PC-9 (cell line): ENCODE results near the gene CD53. TPM values are rescaled to one million over a fixed set of nuclear protein-coding genes. Genes with fewer than 3 reads are reported as not detected.

ENCODE experiments used
- BruUV-seq: library from RNA; stranded (reverse); fragments of 400-500 nt; replicated peaks from 2 replicates; lab custom pipeline; 2021; lab: Mats Ljungman, UMichigan
- CTCF ChIA-PET: fragments of 300-600 bp; sonication (Branson Sonifier 250); formaldehyde crosslinking; loops from one replicate; lab custom pipeline; 2022; ENCODE audit warnings: antibody characterized with exemption; lab: Charles Lee
- POLR2A ChIA-PET: fragments of 300-600 bp; sonication (Branson Sonifier 250); formaldehyde crosslinking; loops from one replicate; lab custom pipeline; 2022; ENCODE audit warnings: antibody characterized with exemption; ENCODE audit not compliant: unreplicated experiment; lab: Charles Lee
- DNase-seq, 2 experiments: peaks; one replicate each; pipeline versions ENCODE4 v3.0.0 to v3.0.0-alpha.2; 2015 to 2022; ENCODE audit warnings: mixed read lengths in 1 of 2
- H2AFZ ChIP-seq: fragments of 200-600 bp; sonication (generic); 2 replicates; pipeline ENCODE4 v1.8.1; 2017; ENCODE audit warnings: antibody characterized with exemption
- H3F3A ChIP-seq: fragments of 200-600 bp; sonication (generic); 2 replicates; pipeline ENCODE4 v1.8.1; 2017; ENCODE audit warnings: antibody characterized with exemption, mild to moderate bottlenecking, low read depth; ENCODE audit not compliant: insufficient read depth
- H3K27ac ChIP-seq: fragments of 200-600 bp; sonication (generic); 2 replicates; pipeline ENCODE4 v1.6.1; 2016; ENCODE audit warnings: mixed run types
- H3K27me3 ChIP-seq: fragments of 200-600 bp; sonication (generic); 2 replicates; pipeline ENCODE4 v1.6.1; 2016; ENCODE audit warnings: low read depth, mixed run types; ENCODE audit not compliant: insufficient read depth
- H3K36me3 ChIP-seq: fragments of 200-600 bp; sonication (generic); 2 replicates; pipeline ENCODE4 v1.6.1; 2016; ENCODE audit warnings: low read depth, mixed run types
- H3K4me1 ChIP-seq: fragments of 200-600 bp; sonication (generic); replicated peaks from 2 replicates; pipeline ENCODE4 v1.6.1; 2016; ENCODE audit warnings: mixed run types; ENCODE audit not compliant: insufficient read depth
- H3K4me2 ChIP-seq: fragments of 200-600 bp; sonication (generic); 2 replicates; pipeline ENCODE4 v1.6.1; 2017; ENCODE audit warnings: mixed run types
- H3K4me3 ChIP-seq: fragments of 200-600 bp; sonication (generic); 2 replicates; pipeline ENCODE4 v1.6.1; 2016; ENCODE audit warnings: mixed run types
- H3K79me2 ChIP-seq: fragments of 200-600 bp; sonication (generic); 2 replicates; pipeline ENCODE4 v1.6.1; 2017; ENCODE audit warnings: low read depth, mixed run types
- H3K9me2 ChIP-seq: fragments of 200-600 bp; sonication (generic); 2 replicates; pipeline ENCODE4 v1.8.1; 2017; ENCODE audit warnings: mild to moderate bottlenecking; ENCODE audit not compliant: insufficient read depth
- H3K9me3 ChIP-seq: fragments of 200-600 bp; sonication (generic); 2 replicates; pipeline ENCODE4 v1.8.1; 2016; ENCODE audit warnings: low read depth; ENCODE audit not compliant: insufficient read depth
- H4K20me1 ChIP-seq: fragments of 200-600 bp; sonication (generic); 2 replicates; pipeline ENCODE4 v1.8.1; 2017; ENCODE audit not compliant: insufficient read depth
- CTCF ChIP-seq: fragments of 200-600 bp; sonication (generic); conservative IDR thresholded peaks from 2 replicates; pipeline ENCODE4 v1.6.1; 2017; ENCODE audit warnings: mixed run types, antibody characterized with exemption, mild to moderate bottlenecking, moderate library complexity
- EZH2 ChIP-seq: fragments of 200-600 bp; sonication (generic); IDR thresholded peaks from 2 replicates; pipeline ENCODE4 v1.8.0; 2017; ENCODE audit warnings: antibody characterized with exemption, low read depth
- intact Hi-C: fragments of 100-400 bp; cut with micrococcal nuclease; formaldehyde crosslinking; loops from one replicate; pipeline ENCODE4 v1.10.0; 2022; ENCODE audit not compliant: unreplicated experiment
- total RNA-seq: library from RNA; stranded (reverse); gene quantifications from 2 replicates; pipeline ENCODE4 v1.2.3, GENCODE V29; 2021

Gene CD53
- total RNA-seq, 1 experiment from 2014 or later = not detected

DNA sequence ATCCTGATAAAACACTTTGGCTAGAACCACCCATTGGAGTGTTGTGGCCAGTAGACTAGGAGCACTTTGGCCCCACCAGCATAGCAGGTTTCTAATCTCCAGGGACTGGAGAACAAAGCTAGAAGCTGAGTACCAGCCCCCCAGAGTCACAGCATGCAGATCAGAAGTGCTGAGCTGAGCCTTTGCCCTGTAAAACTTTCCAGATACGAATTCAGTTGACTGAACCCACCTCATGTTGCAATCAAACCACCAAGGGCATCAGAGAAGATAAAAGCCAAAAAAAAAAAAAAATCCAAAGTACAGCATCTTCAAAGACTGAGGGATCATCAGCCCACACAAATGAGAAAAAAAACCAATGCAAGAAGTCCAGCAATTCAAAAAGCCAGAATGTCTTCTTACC lies 8.7 kb upstream of the CD53 start:
- TF ChIP-seq EZH2 = no peak
- TF ChIP-seq CTCF = no peak
- intact Hi-C loops = no loop called here
- H3K79me2 ChIP-seq = no peaks in the 10 kb centered on the region
- H3K4me1 ChIP-seq = no peaks in the 10 kb centered on the region
- H4K20me1 ChIP-seq = no peaks in the 10 kb centered on the region
- POLR2A ChIA-PET = no interaction called here
- H3K27ac ChIP-seq = no peak overlapping the region
- no peaks in the 10 kb centered on the region for H3K36me3 ChIP-seq
- H3K4me3 ChIP-seq = no peak overlapping the region
- H3K9me2 ChIP-seq = no peaks in the 10 kb centered on the region
- CTCF ChIA-PET = no interaction called here
- H3K27me3 ChIP-seq = peaks cover 8% of the 10 kb centered on the region; the same call in 1 of the 2 replicates
- H3K4me2 ChIP-seq = no peak overlapping the region
- H3K9me3 ChIP-seq = no peaks in the 10 kb centered on the region
- no peak for DNase-seq
- no peaks in the 10 kb centered on the region for H3F3A ChIP-seq
- BruUV-seq = no TSS peak
- H2AFZ ChIP-seq = no peak overlapping the region

DNA sequence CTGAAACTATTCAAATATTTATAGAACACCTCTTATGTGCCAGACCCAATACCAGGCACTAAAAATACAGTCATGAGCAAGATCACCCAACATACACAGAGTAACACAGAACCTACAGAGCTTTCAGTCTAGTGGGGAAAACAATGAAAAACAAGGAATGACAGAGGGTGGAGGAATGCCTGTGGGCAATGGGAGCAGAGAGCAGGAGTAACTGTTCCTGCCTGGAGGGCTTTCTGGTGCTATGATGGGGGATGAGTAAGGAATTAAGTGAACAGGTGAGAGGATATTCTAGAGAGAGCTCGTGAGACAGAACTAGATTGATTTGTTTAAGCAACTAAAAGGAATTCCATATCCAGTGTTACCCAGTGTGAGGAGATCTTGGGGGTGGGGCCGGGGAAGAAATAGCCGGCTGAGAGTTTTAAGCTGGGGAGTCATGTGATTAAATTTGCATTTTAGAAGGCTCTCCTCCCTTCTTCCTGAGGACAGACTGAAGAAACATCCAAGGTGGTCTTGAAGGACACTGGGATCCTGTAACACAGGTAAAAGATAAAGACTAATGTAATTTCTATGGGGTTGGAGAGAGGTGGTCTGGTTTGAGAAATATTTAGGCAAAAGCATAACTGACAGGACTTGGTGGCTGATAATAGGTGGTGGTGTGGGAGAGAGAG lies 2.1 kb upstream of the CD53 start:
- intact Hi-C loops = no loop called here
- Histone ChIP-seq H3K79me2 (no peaks in the 10 kb centered on the region), H3K4me3 (no peak overlapping the region), H3K36me3 (no peaks in the 10 kb centered on the region), H3K4me1 (no peaks in the 10 kb centered on the region), H3F3A (no peaks in the 10 kb centered on the region), H2AFZ (no peak overlapping the region), H3K27ac (no peak overlapping the region), H3K4me2 (no peak overlapping the region), H3K9me3 (no peaks in the 10 kb centered on the region), H4K20me1 (no peaks in the 10 kb centered on the region), H3K9me2 (no peaks in the 10 kb centered on the region), H3K27me3 (peaks cover 8% of the 10 kb centered on the region; the same call in 1 of the 2 replicates)
- no TSS peak for BruUV-seq
- POLR2A ChIA-PET = no interaction called here
- no peak for TF ChIP-seq EZH2
- no peak for TF ChIP-seq CTCF
- CTCF ChIA-PET = no interaction called here
- DNase-seq = no peak

GRCh38 chr1:110872366-110872744 lies 593 bp upstream of the CD53 start:
- TF ChIP-seq CTCF = no peak
- TF ChIP-seq EZH2 = no peak
- H3K79me2 ChIP-seq = no peaks in the 10 kb centered on the region
- intact Hi-C loops = no loop called here
- POLR2A ChIA-PET = no interaction called here
- no peaks in the 10 kb centered on the region for H3K9me2 ChIP-seq
- H3K27ac ChIP-seq = no peak overlapping the region
- BruUV-seq = no TSS peak
- H3F3A ChIP-seq = no peaks in the 10 kb centered on the region
- CTCF ChIA-PET = no interaction called here
- no peaks in the 10 kb centered on the region; the same call in 1 of the 2 replicates for H3K27me3 ChIP-seq
- no peak overlapping the region for H3K4me3 ChIP-seq
- no peak overlapping the region for H2AFZ ChIP-seq
- H3K4me2 ChIP-seq = no peak overlapping the region
- DNase-seq = no peak
- no peaks in the 10 kb centered on the region for H3K9me3 ChIP-seq
- H3K36me3 ChIP-seq = no peaks in the 10 kb centered on the region
- no peaks in the 10 kb centered on the region for H3K4me1 ChIP-seq
- H4K20me1 ChIP-seq = no peaks in the 10 kb centered on the region
